ENCODE data around the gene TUNAR. TPM values are rescaled to one million over a fixed set of nuclear protein-coding genes. Genes with fewer than 3 reads are reported as not detected.

TUNAR gene
- total and polyA plus RNA-seq, 2 of the 4 experiments (the other 2 are of a cell fraction): not detected

DNA sequence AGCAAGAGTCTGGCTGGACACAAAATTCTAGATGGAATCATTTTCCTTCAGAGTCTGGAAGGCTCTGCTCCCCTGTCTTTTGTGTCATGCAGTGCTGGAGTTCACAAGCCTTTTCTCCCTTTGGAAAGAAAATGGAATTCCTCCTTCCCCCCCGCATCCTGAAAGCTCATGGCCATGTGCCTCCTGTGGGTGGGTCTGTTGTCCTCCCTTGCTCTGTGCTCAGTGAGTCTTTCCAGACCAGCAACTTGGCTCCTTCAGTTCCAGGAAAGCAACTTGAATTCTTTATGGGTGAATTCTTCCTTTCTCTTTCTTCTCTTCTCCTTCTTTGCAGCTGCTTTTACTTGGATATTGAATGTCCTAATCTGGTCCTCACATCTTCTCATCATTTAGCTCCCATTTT is 70.2 kb downstream of the TUNAR start:
- H3K4me1 ChIP-seq (ENCODE audit: control insufficient read depth, insufficient read depth, low read length): no peaks in the 10 kb centered on the region
- no peak overlapping the region for H2AK9ac ChIP-seq (replicated peaks; ENCODE audit: low read depth, low read length, poor library complexity)
- H3K4me2 ChIP-seq (ENCODE audit: low read depth, low read length): no peak overlapping the region
- intact Hi-C loops (cut with micrococcal nuclease) (no loop called here), in situ Hi-C loops (cut with MboI; ENCODE audit: low sequenced_read_pairs) (no loop called here), dilution Hi-C loops (cut with HindIII; ENCODE audit: low sequenced_read_pairs, unreplicated experiment) (no loop called here)
- H2BK20ac ChIP-seq (ENCODE audit: low read depth, low read length): no peak overlapping the region
- ChIA-PET CTCF (interaction anchor here (0.5 to 0.7 kb wide), 2 partner anchors 363 to 1538 kb away, joined by 3 read pairs; no protein-coding TSS in a partner anchor), POLR2A (ENCODE audit: unreplicated experiment) (no interaction called here)
- no peak overlapping the region for H4K8ac ChIP-seq (ENCODE audit: low read depth in 2 of 2, low read length in 2 of 2)
- H2BK120ac ChIP-seq (ENCODE audit: low read depth, low read length): no peak overlapping the region
- H3K18ac ChIP-seq (ENCODE audit: low read depth, low read length): no peak overlapping the region
- no peak overlapping the region for H4K5ac ChIP-seq (ENCODE audit: low read depth, low read length)
- no peaks in the 10 kb centered on the region for H4K20me1 ChIP-seq (ENCODE audit: insufficient read depth, low read length)
- no peaks in the 10 kb centered on the region for H3K27me3 ChIP-seq (ENCODE audit: control insufficient read depth, insufficient read depth, low read length)
- no peak overlapping the region for H2AFZ ChIP-seq (replicated peaks; ENCODE audit: low read length, poor library complexity)
- no peaks in the 10 kb centered on the region for H3K79me1 ChIP-seq (ENCODE audit: low read depth in 1 of 2, low read length in 2 of 2)
- ATAC-seq (ENCODE audit: low read depth) (no peak), DNase-seq (no peak)
- H3K27ac ChIP-seq (ENCODE audit: insufficient read depth, low read length): no peak overlapping the region
- H3K9me3 ChIP-seq (ENCODE audit: control insufficient read depth, insufficient read depth, low read length): no peaks in the 10 kb centered on the region
- no peaks in the 10 kb centered on the region for H3K36me3 ChIP-seq (ENCODE audit: control insufficient read depth, insufficient read depth, low read length)
- BruUV-seq (replicated peaks): no TSS peak
- no peak overlapping the region for H2AK5ac ChIP-seq (ENCODE audit: low read depth, low read length)
- H3K9ac ChIP-seq (ENCODE audit: low read depth, low read length): no peak overlapping the region
- H3K14ac ChIP-seq (replicated peaks; ENCODE audit: low read depth, low read length): no peak overlapping the region
- H3K4ac ChIP-seq (ENCODE audit: low read depth, low read length): no peak overlapping the region
- no CpG with 5 or more reads among the region's 1 CpG for WGBS, 2 experiments (ENCODE audit: extremely low coverage in 2 of 2, insufficient read length in 1 of 2)
- no peak overlapping the region for H2BK5ac ChIP-seq (ENCODE audit: low read depth, low read length, poor library complexity, severe bottlenecking)
- no peak overlapping the region for H3K4me3 ChIP-seq (ENCODE audit: insufficient read depth, low read depth, low read length)
- H3K23ac ChIP-seq (ENCODE audit: low read depth, low read length): no peak overlapping the region
- no peak overlapping the region for H4K91ac ChIP-seq (ENCODE audit: insufficient read depth, low read depth, low read length)
- no peak overlapping the region for H3K56ac ChIP-seq (ENCODE audit: extremely low read depth, insufficient read depth, low read length)
- TF ChIP-seq, protein P1, sequence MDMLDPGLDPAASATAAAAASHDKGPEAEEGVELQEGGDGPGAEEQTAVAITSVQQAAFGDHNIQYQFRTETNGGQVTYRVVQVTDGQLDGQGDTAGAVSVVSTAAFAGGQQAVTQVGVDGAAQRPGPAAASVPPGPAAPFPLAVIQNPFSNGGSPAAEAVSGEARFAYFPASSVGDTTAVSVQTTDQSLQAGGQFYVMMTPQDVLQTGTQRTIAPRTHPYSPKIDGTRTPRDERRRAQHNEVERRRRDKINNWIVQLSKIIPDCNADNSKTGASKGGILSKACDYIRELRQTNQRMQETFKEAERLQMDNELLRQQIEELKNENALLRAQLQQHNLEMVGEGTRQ (IDR thresholded peaks at IDR 0.05; ENCODE audit: low read depth, low read length): no peak
- no peak for TF ChIP-seq CEBPB (IDR thresholded peaks at IDR 0.05; ENCODE audit: low read depth, low read length)
- TF ChIP-seq, protein P2, sequence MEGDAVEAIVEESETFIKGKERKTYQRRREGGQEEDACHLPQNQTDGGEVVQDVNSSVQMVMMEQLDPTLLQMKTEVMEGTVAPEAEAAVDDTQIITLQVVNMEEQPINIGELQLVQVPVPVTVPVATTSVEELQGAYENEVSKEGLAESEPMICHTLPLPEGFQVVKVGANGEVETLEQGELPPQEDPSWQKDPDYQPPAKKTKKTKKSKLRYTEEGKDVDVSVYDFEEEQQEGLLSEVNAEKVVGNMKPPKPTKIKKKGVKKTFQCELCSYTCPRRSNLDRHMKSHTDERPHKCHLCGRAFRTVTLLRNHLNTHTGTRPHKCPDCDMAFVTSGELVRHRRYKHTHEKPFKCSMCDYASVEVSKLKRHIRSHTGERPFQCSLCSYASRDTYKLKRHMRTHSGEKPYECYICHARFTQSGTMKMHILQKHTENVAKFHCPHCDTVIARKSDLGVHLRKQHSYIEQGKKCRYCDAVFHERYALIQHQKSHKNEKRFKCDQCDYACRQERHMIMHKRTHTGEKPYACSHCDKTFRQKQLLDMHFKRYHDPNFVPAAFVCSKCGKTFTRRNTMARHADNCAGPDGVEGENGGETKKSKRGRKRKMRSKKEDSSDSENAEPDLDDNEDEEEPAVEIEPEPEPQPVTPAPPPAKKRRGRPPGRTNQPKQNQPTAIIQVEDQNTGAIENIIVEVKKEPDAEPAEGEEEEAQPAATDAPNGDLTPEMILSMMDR (conservative IDR thresholded peaks at IDR 0.05; ENCODE audit: low read depth, low read length): no peak
- TF ChIP-seq, protein P3, sequence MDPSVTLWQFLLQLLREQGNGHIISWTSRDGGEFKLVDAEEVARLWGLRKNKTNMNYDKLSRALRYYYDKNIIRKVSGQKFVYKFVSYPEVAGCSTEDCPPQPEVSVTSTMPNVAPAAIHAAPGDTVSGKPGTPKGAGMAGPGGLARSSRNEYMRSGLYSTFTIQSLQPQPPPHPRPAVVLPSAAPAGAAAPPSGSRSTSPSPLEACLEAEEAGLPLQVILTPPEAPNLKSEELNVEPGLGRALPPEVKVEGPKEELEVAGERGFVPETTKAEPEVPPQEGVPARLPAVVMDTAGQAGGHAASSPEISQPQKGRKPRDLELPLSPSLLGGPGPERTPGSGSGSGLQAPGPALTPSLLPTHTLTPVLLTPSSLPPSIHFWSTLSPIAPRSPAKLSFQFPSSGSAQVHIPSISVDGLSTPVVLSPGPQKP (IDR thresholded peaks at IDR 0.05; ENCODE audit: borderline replicate concordance, low read depth, low read length): no peak
- TF ChIP-seq CHD1 (IDR thresholded peaks at IDR 0.05; ENCODE audit: low read depth, low read length): no peak
- TF ChIP-seq RFX5 (IDR thresholded peaks at IDR 0.05; ENCODE audit: low read depth, low read length): no peak
- no peak for TF ChIP-seq RCOR1 (IDR thresholded peaks at IDR 0.05; ENCODE audit: insufficient replicate concordance, low read length)
- TF ChIP-seq NFE2L2 (IDR thresholded peaks at IDR 0.05; ENCODE audit: low read depth, low read length): no peak
- no peak overlapping the region for H2BK15ac ChIP-seq (ENCODE audit: low read depth, low read length)
- no peaks in the 10 kb centered on the region for H3K9me1 ChIP-seq (ENCODE audit: insufficient read depth, low read length)
